HG03460 (cell line): Measurements from ENCODE around the gene CWF19L1.

Experiments
- ATAC-seq: cut with Tn5 transposase; IDR thresholded peaks from one replicate; pipeline ENCODE4 v1.9.1; 2021; ENCODE audit not compliant: unreplicated experiment

The CWF19L1 gene

DNA sequence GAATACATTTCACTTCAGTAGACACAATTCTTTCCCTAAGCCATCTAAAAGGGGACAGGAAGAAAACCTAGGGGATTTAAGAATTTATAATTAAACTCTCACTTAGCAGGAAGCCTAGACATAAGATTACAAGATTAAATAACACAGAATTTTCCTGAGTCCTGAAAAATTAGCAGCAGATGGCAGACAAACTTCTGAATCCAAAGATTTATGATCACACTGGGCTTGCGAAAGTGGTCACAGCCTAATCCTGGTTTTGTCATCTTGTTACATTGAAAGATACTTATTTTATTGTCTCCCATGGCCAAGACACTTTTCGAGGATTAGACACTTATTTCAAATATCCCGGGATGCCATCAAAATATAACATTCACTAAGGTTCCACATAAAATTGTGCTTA lies 84.5 kb downstream of the CWF19L1 start:
- no peak for ATAC-seq
